GM18873 (cell line): ENCODE results near the gene THSD4.
"Not testable (repeated sequence)": the region's sequence is repeated elsewhere in the genome, so short reads cannot be mapped to it uniquely, and the experiment has no call there.

Source experiments
- ATAC-seq: cut with Tn5 transposase; IDR thresholded peaks from one replicate; pipeline ENCODE4 v1.9.1; 2021; ENCODE audit warnings: mild to moderate bottlenecking, moderate library complexity, moderate number of reproducible peaks; ENCODE audit not compliant: unreplicated experiment, low FRiP score

The THSD4 gene

GRCh38 chr15:71436854-71437253, 321.6 kb downstream of the THSD4 start:
- ATAC-seq = no peak

GRCh38 chr15:71437404-71437803, 322.1 kb downstream of the THSD4 start:
- ATAC-seq = no peak

GRCh38 chr15:71437919-71438318, 322.6 kb downstream of the THSD4 start:
- no peak for ATAC-seq

- ATAC-seq = not testable (repeated sequence)
These were observed 324.2 kb downstream of the THSD4 start for GRCh38 chr15:71439478-71439877.

- no peak for ATAC-seq
These were observed 325.3 kb downstream of the THSD4 start for GRCh38 chr15:71440489-71441110.

- no peak for ATAC-seq
These were observed 328.3 kb downstream of the THSD4 start for GRCh38 chr15:71443538-71443937.

- ATAC-seq = no peak
These were observed 328.9 kb downstream of the THSD4 start for GRCh38 chr15:71444032-71444810.

GRCh38 chr15:71444866-71445590, 329.8 kb downstream of the THSD4 start:
- no peak for ATAC-seq

- ATAC-seq = no peak
These were observed 332.3 kb downstream of the THSD4 start for GRCh38 chr15:71447328-71448250.

- no peak for ATAC-seq
These were observed 333.4 kb downstream of the THSD4 start for GRCh38 chr15:71448688-71449114.

GRCh38 chr15:71449363-71449762, 334.1 kb downstream of the THSD4 start:
- no peak for ATAC-seq

GRCh38 chr15:71449956-71450355, 334.7 kb downstream of the THSD4 start:
- ATAC-seq = no peak

GRCh38 chr15:71451130-71451529, 335.9 kb downstream of the THSD4 start:
- ATAC-seq = no peak

GRCh38 chr15:71452893-71453292, 337.6 kb downstream of the THSD4 start:
- ATAC-seq = no peak

GRCh38 chr15:71454462-71454996, 339.3 kb downstream of the THSD4 start:
- ATAC-seq = no peak

- no peak for ATAC-seq
These were observed 339.8 kb downstream of the THSD4 start for GRCh38 chr15:71455107-71455506.

- ATAC-seq = no peak
These were observed 340.6 kb downstream of the THSD4 start for GRCh38 chr15:71455878-71456277.

GRCh38 chr15:71456362-71456761, 341.1 kb downstream of the THSD4 start:
- ATAC-seq = no peak

GRCh38 chr15:71456811-71457210, 341.5 kb downstream of the THSD4 start:
- ATAC-seq = no peak

- ATAC-seq = no peak
These were observed 342.9 kb downstream of the THSD4 start for GRCh38 chr15:71458089-71458660.
